Gastroesophageal sphincter (tissue), 3 donors: ENCODE data around the gene MYO1F.

Experiments
- EP300 ChIP-seq: sonication (generic); formaldehyde crosslinking; IDR thresholded peaks from one replicate; pipeline ENCODE4 v1.6.1; 2017; ENCODE audit warnings: antibody characterized with exemption, mild to moderate bottlenecking
- POLR2A ChIP-seq, 2 donors: fragments of 450-650 bp; IDR thresholded peaks; one replicate each; pipeline ENCODE4 v1.6.1; 2017; ENCODE audit warnings: antibody characterized with exemption in 2 of 2, mild to moderate bottlenecking in 2 of 2, moderate library complexity in 1 of 2
- POLR2AphosphoS5 ChIP-seq: sonication (generic); formaldehyde crosslinking; IDR thresholded peaks from one replicate; pipeline ENCODE4 v1.6.1; 2017; ENCODE audit warnings: antibody characterized with exemption
- TF ChIP-seq, protein P1 (sequence below), 4 experiments: fragments of 200-600 bp in 2 of 4; fragments of 450-650 bp in 2 of 4; sonication (generic) in 1 of 4; IDR thresholded peaks; one replicate each; pipeline ENCODE4 v1.5.1; 2017 to 2019; ENCODE audit warnings: antibody characterized with exemption in 4 of 4, mild to moderate bottlenecking in 2 of 4, moderate library complexity in 2 of 4

DNA sequence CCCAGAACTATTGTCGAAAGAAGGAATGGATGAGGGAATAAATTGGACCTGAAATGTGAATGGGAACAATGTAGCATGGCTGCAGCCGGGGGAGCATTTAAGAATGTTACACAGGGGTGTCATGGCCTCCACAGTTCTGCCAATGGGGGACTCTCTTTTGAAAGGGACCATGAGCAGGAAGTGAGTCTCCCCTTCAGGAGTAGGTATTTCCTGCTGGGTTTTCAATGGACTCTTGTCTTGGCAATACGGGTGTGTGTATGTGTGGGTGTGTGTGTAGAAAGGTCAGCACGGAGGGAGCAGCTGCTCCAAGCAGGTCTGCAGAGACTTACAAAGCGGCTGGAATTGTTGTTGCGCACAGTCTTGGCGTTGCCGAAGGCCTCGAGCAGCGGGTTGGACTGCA, 24.4 kb downstream of the MYO1F start:
- TF ChIP-seq, protein P1, sequence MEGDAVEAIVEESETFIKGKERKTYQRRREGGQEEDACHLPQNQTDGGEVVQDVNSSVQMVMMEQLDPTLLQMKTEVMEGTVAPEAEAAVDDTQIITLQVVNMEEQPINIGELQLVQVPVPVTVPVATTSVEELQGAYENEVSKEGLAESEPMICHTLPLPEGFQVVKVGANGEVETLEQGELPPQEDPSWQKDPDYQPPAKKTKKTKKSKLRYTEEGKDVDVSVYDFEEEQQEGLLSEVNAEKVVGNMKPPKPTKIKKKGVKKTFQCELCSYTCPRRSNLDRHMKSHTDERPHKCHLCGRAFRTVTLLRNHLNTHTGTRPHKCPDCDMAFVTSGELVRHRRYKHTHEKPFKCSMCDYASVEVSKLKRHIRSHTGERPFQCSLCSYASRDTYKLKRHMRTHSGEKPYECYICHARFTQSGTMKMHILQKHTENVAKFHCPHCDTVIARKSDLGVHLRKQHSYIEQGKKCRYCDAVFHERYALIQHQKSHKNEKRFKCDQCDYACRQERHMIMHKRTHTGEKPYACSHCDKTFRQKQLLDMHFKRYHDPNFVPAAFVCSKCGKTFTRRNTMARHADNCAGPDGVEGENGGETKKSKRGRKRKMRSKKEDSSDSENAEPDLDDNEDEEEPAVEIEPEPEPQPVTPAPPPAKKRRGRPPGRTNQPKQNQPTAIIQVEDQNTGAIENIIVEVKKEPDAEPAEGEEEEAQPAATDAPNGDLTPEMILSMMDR (IDR thresholded peaks at IDR 0.05): no peak
- TF ChIP-seq POLR2A (IDR thresholded peaks at IDR 0.05): no peak
- no peak for TF ChIP-seq POLR2AphosphoS5
- TF ChIP-seq EP300: no peak
